HEK293T (cell line): ENCODE measurements around the gene MN1.

Experiments used
- CTCF ChIA-PET: fragments of 350-600 bp; formaldehyde crosslinking; extraction: SDS; loops from one replicate; lab custom pipeline; 2021; ENCODE audit warnings: antibody characterized with exemption, inconsistent platforms; lab: Yijun Ruan, JAX
- POLR2A ChIA-PET: fragments of 350-600 bp; formaldehyde crosslinking; extraction: SDS; loops from one replicate; lab custom pipeline; 2020; ENCODE audit warnings: antibody characterized with exemption, inconsistent platforms; lab: Yijun Ruan, JAX
- DNase-seq: peaks from one replicate; pipeline ENCODE4 v3.0.0; 2012; ENCODE audit warnings: mixed read lengths; ENCODE audit errors: extremely low spot score
- ARNT ChIP-seq: fragments of 450-650 bp; IDR thresholded peaks from 2 replicates; pipeline ENCODE4 v1.6.1; 2017; ENCODE audit warnings: mild to moderate bottlenecking
- BHLHE40 ChIP-seq: fragments of 450-650 bp; IDR thresholded peaks from 2 replicates; pipeline ENCODE4 v1.6.1; 2016; ENCODE audit warnings: mild to moderate bottlenecking, moderate library complexity, borderline replicate concordance
- CTBP1 ChIP-seq: fragments of 450-650 bp; IDR thresholded peaks from 2 replicates; pipeline ENCODE4 v1.6.1; 2016; ENCODE audit warnings: borderline replicate concordance
- ELF4 ChIP-seq: fragments of 450-650 bp; IDR thresholded peaks from 2 replicates; pipeline ENCODE4 v1.6.1; 2017; ENCODE audit warnings: antibody characterized with exemption
- FOXA1 ChIP-seq: fragments of 450-650 bp; IDR thresholded peaks from 2 replicates; pipeline ENCODE4 v1.6.1; 2016; ENCODE audit warnings: mild to moderate bottlenecking
- FOXK2 ChIP-seq: fragments of 450-650 bp; IDR thresholded peaks from 2 replicates; pipeline ENCODE4 v1.6.1; 2016; ENCODE audit warnings: mild to moderate bottlenecking
- FOXM1 ChIP-seq: fragments of 450-650 bp; IDR thresholded peaks from 2 replicates; pipeline ENCODE4 v1.6.1; 2017; ENCODE audit warnings: mild to moderate bottlenecking, borderline replicate concordance
- HDGF ChIP-seq: fragments of 450-650 bp; IDR thresholded peaks from 2 replicates; pipeline ENCODE4 v1.6.1; 2017; ENCODE audit warnings: antibody characterized with exemption, borderline replicate concordance
- L3MBTL2 ChIP-seq: fragments of 450-650 bp; conservative IDR thresholded peaks from 2 replicates; pipeline ENCODE4 v1.6.1; 2016; ENCODE audit warnings: mild to moderate bottlenecking
- LEF1 ChIP-seq: fragments of 450-650 bp; IDR thresholded peaks from 2 replicates; pipeline ENCODE4 v1.6.1; 2017; ENCODE audit warnings: mild to moderate bottlenecking, borderline replicate concordance
- NFRKB ChIP-seq: fragments of 450-650 bp; IDR thresholded peaks from 2 replicates; pipeline ENCODE4 v1.6.1; 2016; ENCODE audit warnings: mild to moderate bottlenecking, moderate library complexity
- PKNOX1 ChIP-seq: fragments of 450-650 bp; IDR thresholded peaks from 2 replicates; pipeline ENCODE4 v1.6.1; 2016
- SP1 ChIP-seq: fragments of 450-650 bp; IDR thresholded peaks from 2 replicates; pipeline ENCODE4 v1.6.1; 2017
- SUZ12 ChIP-seq: fragments of 450-650 bp; IDR thresholded peaks from 2 replicates; pipeline ENCODE4 v1.6.1; 2016; ENCODE audit warnings: mild to moderate bottlenecking
- TARDBP ChIP-seq: fragments of 450-650 bp; IDR thresholded peaks from 2 replicates; pipeline ENCODE4 v1.6.1; 2016
- ZNF384 ChIP-seq: fragments of 450-650 bp; IDR thresholded peaks from 2 replicates; pipeline ENCODE4 v1.6.1; 2016

The MN1 gene

GRCh38 chr22:27724157-27724556, 77.4 kb downstream of the MN1 start:
- ChIA-PET POLR2A (no interaction called here), CTCF (interaction anchor here (0.6 to 1.2 kb wide), 2 partner anchors 39 to 586 kb away, joined by 3 to 5 read pairs; no protein-coding TSS in a partner anchor)
- TF ChIP-seq SUZ12, result no peak
- TF ChIP-seq L3MBTL2, result no peak
- no peak for TF ChIP-seq FOXA1
- TF ChIP-seq LEF1, result no peak
- TF ChIP-seq FOXK2, result no peak
- no peak for TF ChIP-seq ZNF384
- TF ChIP-seq SP1, result no peak
- TF ChIP-seq PKNOX1, result no peak
- no peak for TF ChIP-seq HDGF
- TF ChIP-seq ARNT, result no peak
- DNase-seq, result no peak

GRCh38 chr22:27723708-27724107, 77.8 kb downstream of the MN1 start:
- ChIA-PET CTCF (interaction anchor here (0.6 to 1.2 kb wide), 3 partner anchors 40 to 586 kb away, joined by 3 to 5 read pairs (median 3); no protein-coding TSS in a partner anchor), POLR2A (no interaction called here)
- DNase-seq, result no peak
- TF ChIP-seq L3MBTL2 (no peak), BHLHE40 (no peak), PKNOX1 (peak; percentile 76), SP1 (no peak), FOXK2 (no peak), LEF1 (no peak)

- no peak for DNase-seq
- no peak for TF ChIP-seq FOXK2
- no peak for TF ChIP-seq L3MBTL2
- no peak for TF ChIP-seq PKNOX1
- TF ChIP-seq ARNT, result no peak
- TF ChIP-seq HDGF, result no peak
- no peak for TF ChIP-seq TARDBP
- TF ChIP-seq BHLHE40, result no peak
- no peak for TF ChIP-seq FOXM1
- no peak for TF ChIP-seq SUZ12
- no peak for TF ChIP-seq CTBP1
- no peak for TF ChIP-seq SP1
- no peak for TF ChIP-seq ELF4
- TF ChIP-seq ZNF384, result no peak
- TF ChIP-seq FOXA1, result no peak
- TF ChIP-seq NFRKB, result no peak
- ChIA-PET POLR2A (no interaction called here), CTCF (interaction anchor here (1.1 to 1.2 kb wide), 2 partner anchors 40 to 45 kb away, joined by 3 to 5 read pairs; no protein-coding TSS in a partner anchor)
Observed at GRCh38 chr22:27723158-27723557, 78.4 kb downstream of the MN1 start.

- ChIA-PET POLR2A (interaction anchor here (0.7 kb wide), 1 partner anchor 30 kb away, joined by 3 read pairs; no protein-coding TSS in a partner anchor), CTCF (no interaction called here)
- TF ChIP-seq ARNT (no peak), SUZ12 (no peak), FOXM1 (no peak), NFRKB (no peak), HDGF (no peak), L3MBTL2 (no peak), LEF1 (no peak), TARDBP (no peak), CTBP1 (no peak), FOXK2 (no peak), BHLHE40 (no peak), SP1 (no peak)
- DNase-seq, result no peak
Observed at GRCh38 chr22:27720860-27721259, 80.7 kb downstream of the MN1 start.

- TF ChIP-seq FOXA1 (no peak), L3MBTL2 (peak; percentile 96)
- CTCF ChIA-PET, result no interaction called here
- POLR2A ChIA-PET, result no interaction called here
- DNase-seq, result peak; percentile 59
Observed at GRCh38 chr22:27719535-27720227, 81.9 kb downstream of the MN1 start.

GRCh38 chr22:27719036-27719347, 82.6 kb downstream of the MN1 start:
- DNase-seq, result no peak
- ChIA-PET CTCF (no interaction called here), POLR2A (no interaction called here)
- TF ChIP-seq FOXA1 (no peak), PKNOX1 (peak; percentile 62; the same call in 1 of the 2 replicates), LEF1 (no peak)
